GM21447 (cell line): ENCODE results near the gene SLC25A44.

Source experiments
- ATAC-seq: cut with Tn5 transposase; IDR thresholded peaks from one replicate; pipeline ENCODE4 v1.9.1; 2021; ENCODE audit not compliant: unreplicated experiment

The SLC25A44 gene

GRCh38 chr1:156233426-156234127, 39.7 kb downstream of the SLC25A44 start:
- no peak for ATAC-seq

- no peak for ATAC-seq
These were observed 42.3 kb downstream of the SLC25A44 start for GRCh38 chr1:156236164-156236563.

DNA sequence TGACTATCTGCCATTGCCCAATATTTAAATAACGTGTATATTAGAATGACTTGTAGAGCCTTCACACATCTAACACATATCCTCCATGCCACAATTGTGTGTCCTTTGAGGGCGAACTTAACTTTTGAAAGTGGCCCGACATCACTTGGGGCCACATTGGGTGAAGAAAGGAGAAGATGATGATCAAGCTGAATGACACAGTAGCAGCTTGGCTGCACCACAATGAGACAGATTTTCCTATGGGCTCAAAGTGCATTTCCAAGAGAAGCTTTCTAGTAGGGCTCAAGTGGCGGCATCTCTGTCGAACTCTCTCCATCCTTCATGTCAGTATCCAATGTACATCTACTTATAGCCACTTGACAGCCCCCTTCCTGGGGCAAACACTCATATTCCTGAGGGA, 44.3 kb downstream of the SLC25A44 start:
- ATAC-seq: no peak

GRCh38 chr1:156241311-156241811, 47.5 kb downstream of the SLC25A44 start:
- ATAC-seq: no peak

- ATAC-seq: no peak
These were observed 48.0 kb downstream of the SLC25A44 start, which contains the start of gene BGLAP for GRCh38 chr1:156241926-156242325. TSS of gene BGLAP (plus strand) at chr1:156242184. CDS start at chr1:156242232, 48 bp downstream.

DNA sequence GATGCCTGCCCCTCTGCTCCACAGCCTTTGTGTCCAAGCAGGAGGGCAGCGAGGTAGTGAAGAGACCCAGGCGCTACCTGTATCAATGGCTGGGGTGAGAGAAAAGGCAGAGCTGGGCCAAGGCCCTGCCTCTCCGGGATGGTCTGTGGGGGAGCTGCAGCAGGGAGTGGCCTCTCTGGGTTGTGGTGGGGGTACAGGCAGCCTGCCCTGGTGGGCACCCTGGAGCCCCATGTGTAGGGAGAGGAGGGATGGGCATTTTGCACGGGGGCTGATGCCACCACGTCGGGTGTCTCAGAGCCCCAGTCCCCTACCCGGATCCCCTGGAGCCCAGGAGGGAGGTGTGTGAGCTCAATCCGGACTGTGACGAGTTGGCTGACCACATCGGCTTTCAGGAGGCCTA, 48.8 kb downstream of the SLC25A44 start:
- no peak for ATAC-seq

DNA sequence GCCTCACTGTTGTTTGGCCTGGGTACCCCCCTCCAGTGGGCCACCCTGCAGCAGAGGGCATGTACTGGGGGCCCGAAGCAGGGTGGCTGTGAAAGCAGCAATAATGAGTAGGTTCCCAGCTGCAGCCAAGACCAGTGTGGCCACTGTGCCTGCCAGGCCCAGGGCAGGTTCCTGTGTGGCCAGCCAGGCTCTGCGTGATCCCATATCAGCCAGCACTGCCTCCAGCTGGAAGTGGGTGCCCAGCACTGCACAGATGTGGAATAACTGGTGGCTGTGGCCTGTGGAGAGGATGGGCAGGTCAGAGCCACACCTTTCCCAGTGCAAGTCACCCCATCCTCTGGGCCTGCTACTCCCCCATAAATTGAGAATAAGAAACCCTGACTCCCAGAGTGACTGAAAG, 50.2 kb downstream of the SLC25A44 start:
- no peak for ATAC-seq

GRCh38 chr1:156244712-156245111, 50.8 kb downstream of the SLC25A44 start:
- ATAC-seq: no peak

DNA sequence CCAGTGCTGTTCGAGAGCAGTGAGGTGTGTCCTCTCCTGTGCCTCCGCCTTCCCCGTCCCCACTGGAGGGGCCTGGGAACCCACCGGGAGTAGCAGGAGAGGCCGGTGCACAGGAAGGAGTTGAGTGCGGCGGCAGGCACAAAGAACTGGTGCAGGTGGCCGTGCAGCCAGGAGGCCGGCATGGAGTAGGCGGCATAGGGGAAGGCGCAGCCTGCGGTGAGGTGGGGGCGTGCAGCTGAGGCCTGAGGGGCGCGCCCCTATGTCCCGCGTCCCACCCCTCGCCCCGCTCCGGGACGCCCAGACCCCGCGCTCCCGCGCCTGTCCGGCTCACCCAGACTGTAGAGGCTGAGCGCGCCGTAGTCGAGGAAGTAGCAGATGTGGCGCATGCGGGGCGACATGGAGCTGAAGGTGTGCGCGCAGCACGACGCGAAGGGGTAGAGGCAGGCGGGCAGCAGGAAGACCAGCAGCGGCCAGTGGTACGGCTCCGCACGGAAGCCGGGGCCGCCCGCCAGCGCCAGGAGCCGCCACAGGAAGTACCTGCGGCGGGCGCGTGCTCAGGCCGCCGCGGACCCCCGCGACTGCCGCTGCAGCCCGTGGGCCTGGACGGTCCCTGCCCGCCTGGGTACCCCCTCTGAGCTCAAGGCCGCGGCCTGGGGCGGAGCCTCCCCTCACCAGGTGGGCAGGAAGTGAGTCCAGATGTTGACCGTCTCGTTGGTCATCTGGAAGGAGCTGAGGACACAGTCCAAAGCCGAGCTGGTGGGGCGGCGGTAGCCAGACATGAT, 51.7 kb downstream of the SLC25A44 start:
- ATAC-seq: no peak

DNA sequence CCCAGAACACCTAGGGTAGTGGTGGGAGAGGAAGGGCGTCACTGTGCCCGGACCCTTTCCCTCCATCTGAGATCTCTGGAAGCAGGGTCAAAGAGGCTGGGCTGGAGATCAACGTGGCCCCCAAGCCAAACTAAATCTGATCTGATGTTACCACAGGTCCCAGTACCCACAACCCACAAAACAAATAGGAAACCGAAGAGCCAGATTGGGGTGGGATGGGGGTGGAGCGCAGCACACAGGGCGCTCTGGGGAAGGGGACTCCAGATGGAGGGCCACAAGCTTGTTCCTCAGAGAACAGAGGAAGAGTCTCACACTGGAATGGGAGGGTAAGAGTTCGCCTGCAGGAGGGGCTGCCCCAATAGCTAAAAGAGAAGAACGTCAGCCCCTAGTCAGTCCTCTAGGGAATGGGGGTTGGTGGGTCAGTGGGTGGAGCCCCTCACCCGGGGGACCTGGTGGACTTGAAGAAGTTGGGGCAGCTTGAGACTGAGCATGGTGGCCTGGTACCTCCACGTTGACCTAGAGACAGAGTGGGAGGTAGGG, 52.4 kb downstream of the SLC25A44 start:
- ATAC-seq: no peak

- ATAC-seq: no peak
These were observed 53.0 kb downstream of the SLC25A44 start for GRCh38 chr1:156246781-156247459.

- no peak for ATAC-seq
These were observed 53.8 kb downstream of the SLC25A44 start, which contains the start of gene PAQR6 for GRCh38 chr1:156247460-156248322. TSS of gene PAQR6 (minus strand) at chr1:156248056. CDS start at chr1:156246731, 1,325 bp downstream.

- no peak for ATAC-seq
These were observed 54.4 kb downstream of the SLC25A44 start for GRCh38 chr1:156248323-156248683.

DNA sequence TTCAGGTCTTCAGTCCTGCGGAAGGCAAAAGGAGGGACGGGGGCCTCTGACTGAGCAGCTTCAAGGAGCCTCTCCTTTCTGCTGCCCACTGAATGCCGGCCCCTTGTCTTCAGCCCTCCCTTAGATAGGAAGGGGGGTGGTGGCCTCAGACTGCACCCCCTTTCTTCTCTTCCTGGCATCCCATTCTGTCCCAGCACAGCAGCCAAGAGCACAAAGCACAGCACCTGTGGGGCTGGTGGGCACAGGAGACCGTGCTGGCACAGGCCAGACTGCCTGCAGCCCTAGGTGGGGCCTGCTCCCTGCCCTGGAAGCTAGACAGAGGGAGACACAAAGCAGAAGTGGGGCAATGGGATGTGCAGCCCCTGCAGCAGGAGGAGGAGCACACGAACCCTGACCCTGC, 55.7 kb downstream of the SLC25A44 start:
- ATAC-seq: no peak

GRCh38 chr1:156251527-156251926, 57.6 kb downstream of the SLC25A44 start:
- no peak for ATAC-seq

DNA sequence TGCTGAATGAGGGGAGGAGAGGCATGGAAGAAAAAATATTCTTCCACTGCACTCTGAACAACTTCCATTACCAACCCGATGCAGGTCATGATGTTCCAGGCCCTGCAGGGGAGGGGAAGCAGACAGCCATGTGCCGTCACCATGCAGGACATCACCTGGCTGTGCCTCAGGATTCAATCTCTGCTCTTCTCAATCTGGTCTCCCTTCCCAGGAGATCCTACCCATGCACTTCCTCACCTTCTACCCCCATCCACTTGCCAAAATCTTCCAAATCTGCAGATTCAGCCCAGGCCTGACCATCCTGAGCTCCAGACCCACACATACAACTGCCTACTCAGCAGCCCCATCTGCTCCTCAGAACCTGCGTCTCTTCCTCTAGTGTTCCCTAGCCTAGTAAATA, 59.7 kb downstream of the SLC25A44 start:
- no peak for ATAC-seq

DNA sequence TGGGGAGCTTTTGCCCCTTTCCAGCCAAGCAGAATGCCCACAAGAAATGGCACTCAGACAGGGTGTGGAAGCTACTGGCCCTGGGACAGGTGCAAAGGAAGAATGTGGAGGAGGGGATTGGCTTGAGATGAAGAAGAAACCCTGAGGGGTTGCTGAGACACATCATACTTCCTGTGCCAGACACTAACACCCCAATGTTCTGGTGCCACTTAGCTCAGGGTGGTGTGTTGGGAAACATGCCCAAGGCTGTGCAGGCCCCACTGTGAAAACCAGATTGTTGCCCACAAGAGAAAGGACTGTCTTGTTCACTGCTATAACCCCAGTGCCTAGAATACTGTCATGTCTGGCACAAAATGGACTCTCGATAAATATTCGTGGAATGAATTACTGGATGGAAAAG, 63.8 kb downstream of the SLC25A44 start:
- no peak for ATAC-seq

DNA sequence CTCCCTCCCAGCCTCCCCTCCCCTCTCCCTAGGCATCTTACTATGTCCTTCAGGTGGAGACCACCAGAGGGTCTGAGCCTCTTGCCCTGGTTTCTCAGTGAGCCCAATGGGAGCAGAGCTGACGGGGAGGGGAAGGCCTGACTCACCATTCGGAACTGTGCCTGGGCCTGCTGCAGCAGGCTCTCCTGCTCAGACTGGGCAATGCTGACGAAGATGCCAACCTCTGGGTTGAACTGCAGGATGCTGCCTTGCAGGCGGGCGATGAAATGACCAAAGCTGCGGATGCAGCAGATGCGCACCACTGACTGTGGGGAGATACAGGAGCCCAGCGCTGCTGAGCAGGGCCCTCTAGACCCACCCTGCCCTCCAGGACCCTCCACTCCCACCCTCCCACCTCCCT, 65.0 kb downstream of the SLC25A44 start:
- no peak for ATAC-seq

DNA sequence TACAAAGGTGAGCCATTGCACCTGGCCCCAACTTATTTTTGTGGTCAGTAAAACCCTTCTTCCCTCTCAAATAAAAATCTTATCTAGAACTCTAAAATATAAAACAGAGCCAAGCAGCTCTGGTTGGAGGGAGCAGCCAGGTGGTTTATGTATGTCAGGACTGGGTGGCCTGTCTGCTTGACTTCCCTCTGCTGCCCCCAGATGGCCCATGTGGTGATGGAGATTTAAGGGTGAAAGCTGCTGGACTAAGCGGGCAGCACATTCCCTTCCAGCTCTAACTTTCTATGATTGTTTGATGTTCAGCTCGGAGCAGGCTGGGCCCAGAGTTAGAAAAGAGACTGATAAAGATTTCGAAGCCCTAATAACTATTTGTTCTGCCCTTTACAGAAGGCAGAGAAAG, 65.9 kb downstream of the SLC25A44 start:
- no peak for ATAC-seq

DNA sequence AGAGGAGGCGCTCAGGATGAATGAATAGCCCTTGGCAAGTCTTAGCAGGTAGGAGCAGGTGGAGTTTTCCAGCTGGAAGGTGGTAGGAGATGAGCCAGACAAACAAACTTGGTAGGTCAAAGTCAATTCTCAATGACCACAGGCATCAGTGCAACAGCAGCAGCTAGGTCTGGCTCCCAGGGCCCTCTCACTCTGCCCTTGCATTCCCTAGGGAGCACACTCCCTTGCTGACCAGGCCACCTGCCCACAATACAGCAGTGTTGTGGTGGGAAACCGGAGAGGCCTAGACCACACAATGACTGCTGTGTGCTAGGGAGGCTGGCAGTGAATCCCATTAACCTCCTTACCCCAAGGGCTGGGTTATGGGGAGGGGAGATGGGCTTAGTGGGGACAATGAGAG, 67.0 kb downstream of the SLC25A44 start:
- no peak for ATAC-seq
